GM12872 (cell line): ENCODE results near the gene GPC6.

Experiments used
- CTCF ChIP-seq: IDR thresholded peaks from 3 replicates; pipeline ENCODE4 v1.5.1; 2011; ENCODE audit warnings: low read depth, mild to moderate bottlenecking, low read length, moderate library complexity; ENCODE audit not compliant: insufficient read depth

The GPC6 gene

GRCh38 chr13:93345770-93346169 lies 119.2 kb downstream of the GPC6 start:
- no peak for TF ChIP-seq CTCF

- no peak for TF ChIP-seq CTCF
These were observed 126.0 kb downstream of the GPC6 start for GRCh38 chr13:93352616-93353015.

- no peak for TF ChIP-seq CTCF
These were observed 128.5 kb downstream of the GPC6 start for GRCh38 chr13:93355094-93355493.

GRCh38 chr13:93356469-93356868 lies 129.9 kb downstream of the GPC6 start:
- no peak for TF ChIP-seq CTCF

GRCh38 chr13:93360021-93360420 lies 133.4 kb downstream of the GPC6 start:
- no peak for TF ChIP-seq CTCF

- no peak for TF ChIP-seq CTCF
These were observed 135.1 kb downstream of the GPC6 start for GRCh38 chr13:93361703-93362102.

GRCh38 chr13:93364166-93364565 lies 137.6 kb downstream of the GPC6 start:
- TF ChIP-seq CTCF = no peak

- no peak for TF ChIP-seq CTCF
These were observed 141.7 kb downstream of the GPC6 start for GRCh38 chr13:93368296-93368695.
